NCI-H460 (cell line): Measurements from ENCODE around the gene SYTL1. TPM values are rescaled to one million over a fixed set of nuclear protein-coding genes. Genes with fewer than 3 reads are reported as not detected.

Experiments
- DNase-seq: peaks from one replicate; pipeline ENCODE4 v3.0.0-alpha.2; 2016; ENCODE audit warnings: low read depth; ENCODE audit errors: extremely low read depth
- total RNA-seq: library from RNA; depleted of rRNA; stranded (reverse); fragments of >200 nt; shearing (Covaris generic); gene quantifications from 2 replicates; pipeline ENCODE4 v1.2.3, GENCODE V29; 2014

The SYTL1 gene
- total RNA-seq, 1 experiment from 2014 or later, result 0.37 TPM

DNA sequence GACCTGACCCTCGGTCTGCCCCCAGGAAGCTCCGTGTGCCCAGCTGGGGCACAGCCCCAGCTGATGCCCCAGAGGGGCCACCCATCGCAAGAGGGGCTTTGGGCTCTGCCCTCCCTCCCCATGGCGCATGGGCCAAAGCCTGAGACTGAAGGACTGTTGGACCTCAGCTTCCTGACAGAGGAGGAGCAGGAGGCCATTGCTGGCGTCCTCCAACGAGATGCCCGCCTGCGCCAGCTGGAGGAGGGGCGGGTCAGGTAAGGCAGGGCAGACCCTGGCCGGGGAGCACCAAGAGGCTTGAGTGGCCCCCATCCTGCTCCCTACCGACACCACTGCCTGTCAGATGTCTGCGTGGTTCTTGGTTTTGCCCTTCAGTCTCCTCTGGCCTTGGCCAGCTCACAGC, 3.5 kb downstream of the SYTL1 start:
- DNase-seq, result no peak

DNA sequence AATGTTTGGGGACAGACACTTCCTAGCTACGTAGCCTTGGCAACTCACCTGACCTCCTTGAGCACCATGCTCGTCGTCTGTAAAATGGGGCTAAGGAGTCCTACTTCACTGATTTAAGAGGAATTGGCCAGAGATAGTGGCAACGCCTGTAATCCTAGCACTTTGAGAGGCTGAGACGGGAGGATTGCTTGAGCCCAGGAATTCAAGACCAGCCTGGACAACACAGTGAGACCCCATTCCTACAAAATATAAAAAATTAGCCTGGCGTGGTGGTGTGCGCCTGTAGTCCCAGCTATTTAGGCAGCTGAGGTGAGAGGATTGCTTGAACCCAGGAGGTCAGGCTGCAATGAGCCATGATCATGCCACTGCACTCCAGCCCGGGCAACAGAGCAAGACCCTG, 4.5 kb downstream of the SYTL1 start:
- DNase-seq, result no peak

DNA sequence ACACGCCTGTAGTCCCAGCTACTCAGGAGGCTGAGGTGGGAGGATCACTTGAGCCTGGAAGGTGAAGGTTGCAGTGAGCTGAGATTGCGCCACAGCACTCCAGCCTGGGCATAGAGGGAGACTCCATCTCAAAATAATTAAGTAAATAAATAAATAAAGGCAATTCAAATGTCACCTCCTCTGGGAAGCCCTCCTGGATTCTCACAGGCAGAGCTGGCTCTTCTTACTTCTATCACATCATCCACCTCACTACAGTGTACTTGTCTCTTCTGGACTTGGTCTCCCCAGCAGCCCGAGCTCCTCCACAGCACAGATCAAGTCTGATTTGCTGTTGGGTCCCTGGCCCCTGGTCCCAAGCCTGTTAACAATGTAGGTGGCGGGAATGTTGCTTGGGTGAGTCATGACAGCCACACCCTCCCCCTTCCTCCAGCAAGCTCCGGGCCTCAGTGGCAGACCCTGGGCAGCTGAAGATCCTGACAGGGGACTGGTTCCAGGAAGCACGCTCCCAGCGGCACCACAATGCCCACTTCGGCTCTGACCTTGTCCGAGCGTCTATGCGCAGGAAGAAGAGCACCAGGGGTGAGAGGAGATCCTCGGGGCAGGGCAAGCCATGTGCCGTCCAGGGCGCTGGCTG, 5.3 kb downstream of the SYTL1 start:
- DNase-seq, result no peak

DNA sequence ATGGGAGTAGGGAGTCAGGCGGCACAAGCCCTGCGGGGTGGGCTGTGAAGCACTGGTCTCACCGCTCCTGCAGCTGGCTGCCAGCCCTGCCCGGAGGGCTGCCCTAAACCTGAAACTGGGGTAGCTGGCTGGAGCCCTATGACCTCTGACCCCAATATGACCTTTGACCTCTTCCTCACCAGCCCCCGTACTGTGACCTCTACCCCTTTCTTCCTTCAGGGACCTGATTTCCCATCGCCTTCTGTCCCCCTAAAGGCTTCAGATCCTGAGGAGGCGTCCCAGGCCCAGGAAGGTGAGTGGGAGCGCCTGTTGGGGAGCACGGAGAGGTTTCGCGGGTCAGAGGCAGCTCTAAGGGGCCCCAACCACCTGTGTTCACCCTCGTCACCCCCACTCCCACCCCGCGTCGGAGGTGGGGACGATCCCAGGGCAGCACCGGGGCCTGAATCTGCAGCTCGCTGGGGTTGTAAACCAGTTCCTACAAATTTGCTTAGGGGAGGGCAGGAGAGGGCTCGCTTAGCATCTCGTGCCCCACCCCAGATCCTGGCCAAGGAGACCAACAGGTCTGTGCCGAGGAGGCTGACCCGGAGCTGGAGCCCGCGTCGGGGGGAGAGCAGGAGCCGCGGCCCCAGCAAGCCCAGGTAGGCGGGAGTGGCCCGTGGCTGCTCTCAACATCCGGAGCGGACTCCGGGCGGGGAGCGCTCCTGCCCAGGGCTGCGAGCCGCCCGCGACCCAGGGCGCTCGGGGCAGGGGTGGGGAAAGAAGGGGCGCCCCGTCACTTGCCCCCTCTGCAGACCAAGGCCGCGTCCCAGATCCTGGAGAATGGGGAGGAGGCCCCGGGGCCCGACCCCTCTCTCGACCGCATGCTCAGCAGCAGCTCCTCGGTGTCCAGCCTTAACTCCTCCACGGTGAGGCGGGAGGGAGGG, 7.3 kb downstream of the SYTL1 start:
- DNase-seq, result no peak

DNA sequence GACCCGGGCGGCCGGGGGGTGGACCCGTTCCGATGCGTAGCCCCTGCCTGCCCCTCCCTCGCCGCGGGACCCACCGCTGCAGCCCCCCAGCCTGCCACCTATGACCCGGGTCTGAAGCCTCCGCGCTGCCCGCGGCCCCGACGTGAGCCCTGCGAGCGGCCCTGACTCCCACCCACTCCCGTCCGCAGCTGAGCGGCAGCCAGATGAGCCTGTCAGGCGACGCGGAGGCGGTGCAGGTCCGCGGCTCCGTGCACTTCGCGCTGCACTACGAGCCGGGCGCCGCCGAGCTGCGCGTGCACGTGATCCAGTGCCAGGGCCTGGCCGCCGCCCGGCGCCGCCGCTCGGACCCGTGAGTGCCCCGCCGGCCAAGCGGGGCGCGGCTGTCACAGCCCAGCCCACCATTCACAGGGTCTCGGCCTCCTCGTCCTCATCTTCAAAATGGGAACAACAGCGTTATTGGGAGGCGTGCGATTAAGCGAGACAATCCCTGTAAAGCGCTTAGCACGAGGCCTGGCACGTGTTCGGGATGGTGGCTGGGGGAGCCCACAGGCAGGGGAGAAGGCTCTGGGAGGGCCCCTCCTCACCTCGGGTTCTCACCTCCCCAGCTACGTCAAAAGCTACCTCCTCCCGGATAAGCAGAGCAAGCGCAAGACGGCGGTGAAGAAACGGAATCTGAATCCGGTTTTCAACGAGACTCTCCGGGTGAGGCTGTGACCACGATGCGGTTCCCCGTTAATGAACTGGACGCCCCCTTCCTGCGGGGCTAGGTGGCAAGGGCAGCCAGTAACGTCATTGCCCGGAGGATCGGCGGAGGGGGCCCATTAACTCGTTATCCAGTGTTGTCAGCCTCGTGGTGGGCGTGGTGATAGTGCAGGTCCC, 8.2 kb downstream of the SYTL1 start:
- no peak for DNase-seq

DNA sequence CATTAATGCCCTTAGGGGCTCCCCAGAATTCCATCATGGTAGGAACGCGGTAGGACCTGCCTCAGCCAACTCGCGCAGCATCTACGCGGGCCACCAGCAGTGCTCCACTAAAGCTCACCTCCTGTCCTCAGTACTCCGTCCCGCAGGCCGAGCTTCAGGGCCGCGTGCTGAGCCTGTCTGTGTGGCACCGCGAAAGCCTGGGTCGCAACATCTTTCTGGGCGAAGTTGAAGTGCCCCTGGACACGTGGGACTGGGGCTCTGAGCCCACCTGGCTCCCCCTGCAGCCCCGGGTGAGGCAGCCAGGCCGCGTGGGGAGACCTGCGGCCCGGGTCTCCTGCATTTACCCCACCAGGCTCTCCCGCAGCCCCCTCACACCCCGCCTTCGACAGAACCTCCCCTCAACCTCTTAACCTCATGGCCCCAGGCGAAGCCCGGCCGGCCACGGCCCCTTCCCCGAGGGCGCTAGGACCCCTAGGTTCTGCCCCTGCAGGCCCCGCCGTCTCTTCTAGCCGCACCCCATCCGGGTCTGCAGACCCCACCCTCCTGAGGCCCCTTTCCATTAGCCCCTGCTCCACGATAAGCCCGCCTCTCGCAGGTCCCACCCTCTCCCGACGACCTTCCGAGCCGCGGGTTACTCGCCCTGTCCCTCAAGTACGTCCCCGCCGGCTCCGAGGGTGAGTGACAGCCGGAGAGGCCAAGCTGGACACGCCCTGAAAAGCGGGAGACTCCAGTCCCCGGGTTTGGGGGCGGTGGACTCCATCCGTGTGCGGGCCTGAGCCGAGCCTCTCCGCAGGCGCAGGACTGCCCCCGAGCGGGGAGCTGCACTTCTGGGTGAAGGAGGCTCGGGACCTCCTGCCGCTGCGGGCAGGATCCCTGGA, 9.1 kb downstream of the SYTL1 start:
- no peak for DNase-seq

DNA sequence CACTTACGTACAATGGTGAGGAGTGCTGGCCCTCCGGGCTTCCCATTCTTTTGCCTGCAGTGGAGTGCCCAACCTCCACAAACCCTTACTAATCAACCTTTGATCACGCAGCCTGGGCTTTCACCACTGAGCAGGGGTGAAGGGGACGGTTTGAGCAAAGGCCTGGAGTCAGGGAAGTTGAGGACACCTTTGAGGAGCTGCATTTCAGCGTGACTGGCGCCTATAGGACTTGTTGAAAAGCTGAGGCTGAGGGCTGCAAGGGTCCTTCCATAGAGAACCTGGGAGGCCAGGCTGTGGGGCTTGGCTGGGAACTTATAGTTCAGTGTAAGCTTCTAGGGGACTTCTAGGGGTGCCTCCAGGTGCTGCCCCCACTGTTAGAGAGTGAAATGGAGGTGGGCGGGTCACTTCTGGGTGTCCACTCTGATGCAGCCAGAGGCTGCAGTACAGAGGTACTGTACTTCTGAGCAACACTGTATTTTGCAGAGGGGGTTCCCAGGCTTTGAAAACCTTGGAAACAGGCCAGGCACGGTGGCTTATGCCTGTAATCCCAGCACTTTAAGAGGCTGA, 9.8 kb downstream of the SYTL1 start:
- no peak for DNase-seq

DNA sequence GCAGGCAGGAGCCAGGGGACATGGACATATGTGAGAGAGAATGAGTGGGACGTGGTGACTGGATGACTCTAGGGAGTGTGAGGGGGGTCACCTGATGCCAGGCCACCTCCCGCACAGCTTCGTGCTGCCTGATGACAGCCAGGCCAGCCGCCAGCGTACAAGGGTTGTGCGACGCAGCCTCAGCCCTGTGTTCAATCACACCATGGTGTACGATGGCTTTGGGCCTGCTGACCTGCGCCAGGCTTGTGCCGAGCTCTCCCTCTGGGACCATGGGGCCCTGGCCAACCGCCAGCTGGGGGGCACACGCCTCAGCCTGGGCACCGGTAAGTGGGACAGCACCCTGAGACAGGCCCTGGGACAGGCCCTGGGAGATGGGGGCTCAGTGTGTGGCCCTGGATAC, 11.3 kb downstream of the SYTL1 start:
- DNase-seq, result no peak

DNA sequence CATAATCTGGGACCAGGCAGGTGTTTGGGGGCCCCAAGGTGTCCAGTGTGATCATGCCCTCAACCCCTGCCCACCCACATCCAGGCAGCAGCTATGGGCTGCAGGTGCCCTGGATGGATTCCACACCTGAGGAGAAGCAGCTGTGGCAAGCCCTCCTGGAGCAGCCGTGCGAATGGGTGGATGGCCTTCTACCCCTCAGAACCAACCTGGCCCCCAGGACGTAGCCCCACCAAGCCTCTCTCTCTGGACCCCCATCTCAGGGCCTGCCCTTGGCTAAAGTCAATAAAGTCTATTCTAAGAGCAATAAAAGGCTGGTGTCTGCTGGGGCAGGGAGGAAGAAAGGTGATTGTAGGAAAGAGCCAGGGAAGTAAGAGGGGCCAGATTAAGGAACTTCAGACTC, 11.8 kb downstream of the SYTL1 start:
- no peak for DNase-seq

DNA sequence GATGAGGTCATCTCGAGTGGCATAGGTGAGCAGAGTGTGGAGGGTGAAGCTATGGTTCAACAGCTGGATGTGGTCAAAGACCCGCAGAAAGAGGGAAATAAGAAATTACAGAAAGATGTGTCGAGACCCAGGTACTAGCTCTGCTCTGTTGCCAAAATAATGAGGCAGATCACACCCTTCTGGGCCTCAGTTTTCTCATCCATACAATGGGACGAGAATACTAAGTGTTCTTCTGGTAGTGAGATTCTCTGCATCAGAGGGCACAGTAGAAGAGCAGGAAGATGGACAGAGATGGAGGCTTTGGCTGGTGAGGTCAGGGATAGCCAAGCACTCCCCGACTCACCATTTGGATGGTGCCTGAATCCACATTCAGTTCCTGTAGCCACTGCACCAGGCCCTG, 13.9 kb downstream of the SYTL1 start:
- DNase-seq, result no peak

DNA sequence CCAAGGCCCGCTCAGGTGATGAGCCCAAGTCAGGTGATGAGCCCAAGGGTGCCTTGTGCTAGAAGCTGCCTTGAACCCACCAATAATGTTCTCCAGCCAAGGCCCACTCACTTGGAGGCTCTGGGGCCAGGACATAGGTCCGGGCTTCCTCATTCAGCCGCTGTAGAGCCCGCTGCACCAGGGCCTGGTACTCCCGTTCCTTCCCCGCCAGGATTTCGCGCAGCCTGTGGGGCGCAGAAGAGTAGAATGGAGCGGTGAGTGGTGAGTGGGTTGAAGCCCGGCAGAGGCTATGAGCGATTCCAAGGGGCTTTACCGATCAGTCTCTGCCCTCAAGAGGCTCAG, 14.4 kb downstream of the SYTL1 start:
- DNase-seq, result no peak

DNA sequence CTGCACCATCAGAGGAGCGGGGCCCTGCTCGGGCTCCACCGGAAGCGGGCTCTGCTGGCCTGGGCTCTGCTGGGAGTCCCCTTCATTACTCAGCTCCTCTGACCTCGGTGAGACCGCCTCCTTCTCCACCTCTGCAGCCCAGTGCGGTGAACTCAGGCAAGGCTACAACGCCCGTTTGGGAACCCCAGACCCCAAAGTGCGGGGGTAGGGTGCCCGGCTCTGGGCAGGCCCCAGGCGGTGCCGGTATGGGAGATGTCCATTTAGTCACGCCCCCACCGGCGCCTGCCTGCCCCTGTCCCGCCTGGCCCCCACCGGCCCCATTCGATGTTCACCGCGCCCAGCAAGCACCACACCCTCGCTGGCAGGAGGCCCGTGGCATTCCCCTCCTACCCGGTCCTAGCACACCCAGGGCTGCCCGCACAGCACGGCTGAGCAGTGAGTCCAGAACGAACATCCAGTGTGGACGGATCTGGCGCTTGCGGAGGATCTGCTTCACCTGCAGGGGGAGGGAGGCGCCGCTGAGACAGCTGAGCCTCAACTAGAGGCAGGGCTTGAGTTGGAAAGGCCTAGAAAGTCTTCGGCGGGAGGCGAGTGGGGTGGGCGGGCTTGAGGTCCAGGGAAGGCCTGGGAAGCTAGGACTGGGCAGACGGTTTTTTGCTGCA, 14.9 kb downstream of the SYTL1 start:
- DNase-seq, result no peak

DNA sequence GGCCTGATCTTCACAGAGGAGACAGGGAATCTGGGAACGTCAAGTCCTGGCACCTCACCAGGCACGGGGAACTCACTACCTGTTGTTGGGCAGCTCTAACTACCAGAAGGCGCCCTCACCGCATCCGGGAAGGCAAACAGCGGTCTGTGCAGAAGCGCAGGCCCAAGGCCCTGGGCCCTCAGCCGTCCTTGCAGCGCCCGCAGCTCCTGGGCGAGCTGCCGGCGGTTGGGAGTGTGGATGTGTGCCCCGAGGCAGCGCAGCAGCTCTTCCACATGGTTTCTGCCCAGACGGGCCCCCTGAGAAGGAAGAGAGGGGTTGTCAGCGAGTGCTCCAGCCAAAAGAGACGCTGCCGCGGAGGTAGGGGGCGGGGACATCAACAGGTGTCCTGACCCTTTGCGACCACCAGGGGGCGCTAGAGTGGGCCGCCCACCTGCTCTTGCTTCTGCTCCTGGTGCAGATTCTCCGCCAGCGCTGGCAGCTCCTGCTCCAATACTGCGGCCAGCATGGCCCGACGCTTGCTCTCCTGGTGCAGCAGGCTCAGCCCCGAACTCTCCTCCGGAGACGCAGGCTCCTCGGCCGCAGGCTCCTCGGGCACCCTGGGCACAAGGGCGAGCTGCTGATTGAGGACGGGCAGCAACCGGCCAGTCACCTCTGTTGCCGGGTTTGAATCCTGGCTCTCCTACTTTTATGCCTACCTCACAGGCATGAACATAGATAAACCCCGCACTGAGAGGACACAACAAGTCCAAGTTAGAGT, 15.6 kb downstream of the SYTL1 start:
- no peak for DNase-seq

DNA sequence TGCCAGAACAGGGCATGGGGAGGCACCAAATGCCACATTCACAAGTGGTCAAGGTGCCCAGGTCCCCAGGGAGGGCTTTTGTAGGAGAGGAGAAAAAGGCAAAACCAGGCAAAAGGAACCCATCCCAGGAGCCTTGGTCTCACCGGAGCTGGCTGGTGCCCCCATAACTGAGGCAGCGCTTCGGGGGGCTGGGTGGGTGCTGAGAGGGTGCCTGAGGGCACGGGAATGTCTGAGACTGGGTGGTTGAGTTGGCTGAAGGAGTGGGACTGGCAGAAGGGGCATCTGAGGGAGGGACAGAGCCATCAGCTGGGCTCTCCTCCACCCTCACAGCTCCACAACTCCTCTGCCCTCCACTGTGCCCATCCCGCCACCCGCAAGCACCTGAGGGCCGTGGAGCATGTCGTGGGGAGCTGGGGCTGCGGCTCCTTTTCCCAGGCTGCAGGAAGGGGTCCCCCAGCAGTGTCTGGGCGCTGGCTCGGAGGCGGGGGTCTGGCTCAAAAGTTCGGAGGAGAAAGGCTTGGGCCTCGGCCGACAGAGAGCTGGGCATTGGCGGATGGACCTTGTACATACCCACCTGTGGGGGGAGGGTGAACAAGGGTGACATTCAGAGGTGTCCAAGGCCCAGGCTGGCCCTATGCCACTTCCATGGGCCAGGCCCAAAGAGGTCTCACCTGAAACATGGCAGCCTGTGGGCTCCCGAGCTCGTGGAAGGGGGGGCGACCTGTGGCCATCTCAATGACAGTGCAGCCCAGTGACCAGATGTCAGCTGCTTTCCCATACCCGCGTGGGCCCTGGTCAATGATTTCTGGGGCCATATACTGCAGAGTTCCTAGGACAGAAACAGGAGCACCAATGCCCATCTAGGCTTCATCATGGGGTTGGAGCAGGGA, 16.5 kb downstream of the SYTL1 start:
- DNase-seq, result no peak

DNA sequence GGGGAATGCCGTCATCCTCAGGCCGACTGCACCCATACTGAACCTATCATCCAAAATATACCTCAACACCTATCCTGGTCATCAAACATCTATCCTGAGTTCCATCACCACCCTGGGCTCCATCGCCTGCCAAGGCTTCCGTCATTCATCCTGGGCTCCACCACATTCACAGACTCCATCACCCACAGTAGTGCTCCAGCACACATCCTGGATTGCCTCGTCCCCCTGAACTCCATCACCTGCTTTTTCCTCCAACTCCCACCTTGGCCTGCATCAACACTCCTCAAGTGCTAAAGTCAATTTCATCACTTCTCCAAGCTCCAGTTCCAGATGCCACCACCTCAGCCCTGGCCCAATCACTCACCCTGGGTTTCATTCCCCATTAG, 17.1 kb downstream of the SYTL1 start:
- no peak for DNase-seq

DNA sequence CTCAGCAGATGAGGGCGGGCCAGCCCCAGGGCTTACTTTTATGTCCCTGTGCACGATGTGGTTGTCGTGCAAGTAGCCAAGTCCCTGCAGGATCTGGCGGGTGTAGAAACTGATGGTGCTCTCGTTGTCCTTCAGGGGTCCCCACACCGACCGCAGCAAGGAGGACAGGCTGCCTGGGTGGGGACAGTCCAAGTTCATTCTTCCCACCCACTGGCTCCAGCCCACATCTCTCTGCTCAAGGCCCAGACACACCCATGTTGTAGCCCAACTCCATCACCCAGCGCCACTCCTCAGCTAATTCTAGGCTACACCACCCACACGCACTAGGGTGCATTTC, 18.0 kb downstream of the SYTL1 start:
- DNase-seq, result no peak

DNA sequence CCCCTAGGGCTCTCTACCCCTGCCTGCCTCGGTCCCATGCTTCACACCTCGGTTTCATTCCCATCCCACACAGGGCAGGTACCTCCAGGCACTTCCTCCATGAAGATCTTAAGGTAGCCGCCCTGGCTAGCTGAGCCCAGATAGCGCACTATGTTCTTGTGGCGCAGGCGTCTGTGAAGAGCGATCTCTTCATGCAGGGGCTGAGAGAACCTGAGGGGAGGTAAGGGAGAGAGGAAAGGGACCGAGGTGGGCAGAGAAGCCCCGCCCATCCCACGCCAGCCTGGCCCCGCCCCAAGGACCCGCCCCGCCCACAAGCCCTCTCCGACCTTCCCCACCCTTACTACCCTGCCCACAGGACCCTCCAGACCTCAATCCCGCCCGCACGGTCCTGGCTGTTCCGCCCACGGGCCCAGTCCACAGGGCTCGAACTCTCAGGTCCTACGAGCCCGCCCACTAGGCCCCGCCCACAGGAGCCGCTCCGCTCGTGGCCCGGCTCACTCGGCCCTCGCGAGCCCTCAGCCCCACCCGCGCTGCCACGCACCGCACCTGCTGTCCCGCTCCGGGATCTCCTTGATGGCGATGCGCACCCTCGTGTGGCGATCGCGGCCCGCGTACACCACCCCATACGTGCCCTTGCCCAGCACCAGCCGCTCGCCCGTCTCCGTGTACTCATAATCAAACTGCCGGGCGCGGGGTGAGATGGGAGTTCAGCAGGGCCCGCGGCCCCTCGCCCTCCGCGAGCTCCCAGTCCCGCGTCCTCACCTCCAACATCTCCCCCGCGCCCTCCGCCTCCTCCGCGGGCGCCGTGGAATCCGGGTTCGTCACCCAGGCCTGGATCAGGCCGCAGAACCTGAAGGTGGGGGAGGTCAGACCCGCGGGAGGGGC, 18.6 kb downstream of the SYTL1 start:
- DNase-seq, result no peak
